ENCODE results near the gene NAT9.

The NAT9 gene

GRCh38 chr17:74779948-74780400 lies 3.8 kb upstream of the NAT9 start:
- no peak for DNase-seq

GRCh38 chr17:74779501-74779900 lies 3.4 kb upstream of the NAT9 start:
- no peak for DNase-seq

- DNase-seq, result no peak
Measured at GRCh38 chr17:74778960-74779359, 2.8 kb upstream of the NAT9 start.

- DNase-seq, result no peak
Measured at GRCh38 chr17:74777901-74778515, 1.9 kb upstream of the NAT9 start.

GRCh38 chr17:74776990-74777389 lies 845 bp upstream of the NAT9 start:
- DNase-seq, result no peak

- no peak for DNase-seq
Measured at GRCh38 chr17:74775409-74776043, 619 bp downstream of the NAT9 start.

GRCh38 chr17:74773871-74774286 lies 2.3 kb downstream of the NAT9 start:
- DNase-seq, result no peak

GRCh38 chr17:74773414-74773813 lies 2.7 kb downstream of the NAT9 start:
- no peak for DNase-seq

GRCh38 chr17:74772053-74772452 lies 4.1 kb downstream of the NAT9 start:
- DNase-seq, result no peak

GRCh38 chr17:74771319-74771914 lies 4.7 kb downstream of the NAT9 start:
- DNase-seq, result no peak

- peak; percentile 14 for DNase-seq
Measured at GRCh38 chr17:74770498-74771318, 5.4 kb downstream of the NAT9 start.

- no peak for DNase-seq
Measured at GRCh38 chr17:74769856-74770497, 6.2 kb downstream of the NAT9 start.

- no peak for DNase-seq
Measured at GRCh38 chr17:74769266-74769855, 6.8 kb downstream of the NAT9 start.

GRCh38 chr17:74768763-74769114 lies 7.4 kb downstream of the NAT9 start:
- DNase-seq, result no peak

- DNase-seq, result no peak
Measured at GRCh38 chr17:74768069-74768762, 7.9 kb downstream of the NAT9 start.

GRCh38 chr17:74767111-74767516 lies 9.0 kb downstream of the NAT9 start:
- DNase-seq, result no peak

GRCh38 chr17:74766413-74766812 lies 9.7 kb downstream of the NAT9 start:
- no peak for DNase-seq

GRCh38 chr17:74764751-74765286 lies 11.3 kb downstream of the NAT9 start:
- no peak for DNase-seq

- DNase-seq, result no peak
Measured at GRCh38 chr17:74763565-74764387, 12.4 kb downstream of the NAT9 start.

- no peak for DNase-seq
Measured at GRCh38 chr17:74761931-74762330, 14.2 kb downstream of the NAT9 start.

GRCh38 chr17:74761419-74761818 lies 14.7 kb downstream of the NAT9 start:
- DNase-seq, result no peak

All from DMS 273 treated with DMSO at 0.1 percent for 48 hours (cell line).